ENCODE measurements around the gene KLHL20.
"Not testable (repeated sequence)": the region's sequence is repeated elsewhere in the genome, so short reads cannot be mapped to it uniquely, and the experiment has no call there.

KLHL20 gene, protein sequence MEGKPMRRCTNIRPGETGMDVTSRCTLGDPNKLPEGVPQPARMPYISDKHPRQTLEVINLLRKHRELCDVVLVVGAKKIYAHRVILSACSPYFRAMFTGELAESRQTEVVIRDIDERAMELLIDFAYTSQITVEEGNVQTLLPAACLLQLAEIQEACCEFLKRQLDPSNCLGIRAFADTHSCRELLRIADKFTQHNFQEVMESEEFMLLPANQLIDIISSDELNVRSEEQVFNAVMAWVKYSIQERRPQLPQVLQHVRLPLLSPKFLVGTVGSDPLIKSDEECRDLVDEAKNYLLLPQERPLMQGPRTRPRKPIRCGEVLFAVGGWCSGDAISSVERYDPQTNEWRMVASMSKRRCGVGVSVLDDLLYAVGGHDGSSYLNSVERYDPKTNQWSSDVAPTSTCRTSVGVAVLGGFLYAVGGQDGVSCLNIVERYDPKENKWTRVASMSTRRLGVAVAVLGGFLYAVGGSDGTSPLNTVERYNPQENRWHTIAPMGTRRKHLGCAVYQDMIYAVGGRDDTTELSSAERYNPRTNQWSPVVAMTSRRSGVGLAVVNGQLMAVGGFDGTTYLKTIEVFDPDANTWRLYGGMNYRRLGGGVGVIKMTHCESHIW

GRCh38 chr1:173714759-173715537 is at the start of gene KLHL20:
TSS of gene KLHL20 (plus strand) at chr1:173714981. CDS start at chr1:173716044, 1,063 bp downstream.
- peak; percentile 63 to 71 (median 66) for DNase-seq (ENCODE audit: low read depth in 3 of 3, low spot score in 1 of 3)

- DNase-seq (ENCODE audit: low read depth in 3 of 3, low spot score in 1 of 3) = no peak
Measured at GRCh38 chr1:173666646-173667045, 48.1 kb upstream of the KLHL20 start.

- DNase-seq (ENCODE audit: low read depth in 3 of 3, low spot score in 1 of 3) = no peak
Measured at GRCh38 chr1:173669491-173669941, 45.3 kb upstream of the KLHL20 start, which contains the start of gene ANKRD45. TSS of gene ANKRD45 (minus strand) at chr1:173669851. CDS start at chr1:173659418, 10,433 bp downstream.

DNA sequence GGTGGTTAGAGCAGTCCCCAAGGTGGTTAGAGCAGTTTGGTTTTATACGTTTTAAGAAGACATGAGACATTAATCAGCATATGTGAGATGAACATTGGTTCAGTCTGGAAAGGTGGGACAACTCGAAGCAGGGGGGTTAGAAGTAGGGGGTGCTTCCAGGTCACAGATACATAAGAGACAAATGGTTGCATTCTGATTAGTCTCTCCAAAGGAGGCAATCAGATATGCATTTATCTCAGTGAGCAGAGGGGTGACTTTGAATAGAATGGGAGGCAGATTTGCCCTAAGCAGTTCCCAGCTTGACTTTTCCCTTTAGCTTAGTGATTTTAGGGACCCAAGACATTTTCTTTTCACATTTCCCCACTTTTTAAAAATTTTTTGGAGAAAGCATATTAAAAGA is 40.3 kb upstream of the KLHL20 start:
- DNase-seq (ENCODE audit: low read depth in 3 of 3, low spot score in 1 of 3) = not testable (repeated sequence)

DNA sequence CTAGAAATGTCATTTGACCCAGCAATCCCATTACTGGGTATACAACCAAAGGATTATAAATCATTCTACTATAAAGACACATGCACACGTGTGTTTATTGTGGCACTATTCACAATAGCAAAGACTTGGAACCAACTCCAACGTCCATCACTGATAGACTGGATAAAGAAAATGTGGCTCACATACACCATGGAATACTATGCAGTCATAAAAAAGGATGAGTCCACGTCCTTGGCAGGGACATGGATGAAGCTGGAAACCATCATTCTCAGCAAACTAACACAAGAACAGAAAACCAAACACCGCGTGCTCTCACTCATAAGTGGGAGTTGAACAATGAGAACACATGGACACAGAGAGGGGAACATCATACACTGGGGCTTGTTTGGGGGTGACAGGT is 34.6 kb upstream of the KLHL20 start:
- not testable (repeated sequence) for DNase-seq (ENCODE audit: low read depth in 3 of 3, low spot score in 1 of 3)

DNA sequence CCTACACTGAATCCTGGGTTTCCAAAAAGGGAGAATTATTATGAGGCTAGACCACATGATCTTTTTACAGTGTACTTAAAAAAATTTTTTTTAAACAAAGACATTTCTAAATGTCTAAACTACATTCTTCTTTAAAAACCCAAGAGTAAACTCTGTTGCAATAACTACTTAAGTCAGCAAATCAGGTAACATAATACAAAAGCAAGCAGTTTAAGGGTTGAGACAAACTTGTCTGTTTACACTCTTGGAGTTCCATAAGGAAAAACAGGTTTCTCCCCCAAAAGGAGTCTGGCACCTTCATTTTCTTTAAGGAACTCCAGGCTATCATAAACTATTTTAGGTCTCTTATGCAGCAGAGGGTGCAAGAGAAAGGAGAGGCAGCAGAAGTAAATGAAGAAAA is 32.6 kb upstream of the KLHL20 start:
- no peak for DNase-seq (ENCODE audit: low read depth in 3 of 3, low spot score in 1 of 3)

- DNase-seq (ENCODE audit: low read depth in 3 of 3, low spot score in 1 of 3) = not testable (repeated sequence)
Measured at GRCh38 chr1:173683838-173684237, 30.9 kb upstream of the KLHL20 start.

DNA sequence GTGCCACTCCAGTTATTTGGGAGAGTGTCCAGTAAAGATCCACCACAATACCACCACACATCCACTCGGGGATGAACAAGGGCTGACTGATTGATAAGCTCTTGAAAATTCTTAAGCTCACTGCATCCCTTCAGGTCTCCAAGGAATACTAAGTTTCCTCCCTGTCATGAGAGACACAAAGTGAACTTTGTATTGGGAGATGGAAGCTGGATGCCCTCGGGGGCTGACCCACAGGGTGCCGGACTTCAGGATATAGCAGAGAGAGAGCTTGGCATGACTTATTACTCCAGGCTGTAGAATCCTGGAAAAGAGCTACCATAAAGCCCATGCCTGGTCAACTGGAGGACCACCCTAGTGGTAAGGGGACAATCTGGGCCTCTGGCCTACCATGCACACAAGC is 29.7 kb upstream of the KLHL20 start:
- DNase-seq (ENCODE audit: low read depth in 3 of 3, low spot score in 1 of 3) = not testable (repeated sequence)

- DNase-seq (ENCODE audit: low read depth in 3 of 3, low spot score in 1 of 3) = no peak
Measured at GRCh38 chr1:173688300-173688699, 26.5 kb upstream of the KLHL20 start.

DNA sequence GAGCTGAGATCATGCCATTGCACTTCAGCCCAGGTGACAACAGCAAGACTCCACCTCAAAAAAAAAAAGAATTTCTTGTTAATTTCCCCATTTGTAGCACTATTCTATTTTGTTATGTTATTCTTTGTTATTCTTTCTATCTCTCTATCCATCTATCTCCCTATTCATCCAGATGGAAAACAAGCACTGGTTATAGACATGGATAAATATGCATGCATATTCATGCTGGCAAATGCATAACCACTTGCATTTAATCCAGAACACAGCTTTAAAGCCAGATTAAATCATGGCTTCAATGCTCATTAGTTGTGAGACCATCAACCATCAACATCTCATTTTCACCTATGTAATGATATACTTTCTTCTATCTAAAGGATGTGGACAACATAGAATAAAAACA is 21.5 kb upstream of the KLHL20 start:
- no peak for DNase-seq (ENCODE audit: low read depth in 3 of 3, low spot score in 1 of 3)

DNA sequence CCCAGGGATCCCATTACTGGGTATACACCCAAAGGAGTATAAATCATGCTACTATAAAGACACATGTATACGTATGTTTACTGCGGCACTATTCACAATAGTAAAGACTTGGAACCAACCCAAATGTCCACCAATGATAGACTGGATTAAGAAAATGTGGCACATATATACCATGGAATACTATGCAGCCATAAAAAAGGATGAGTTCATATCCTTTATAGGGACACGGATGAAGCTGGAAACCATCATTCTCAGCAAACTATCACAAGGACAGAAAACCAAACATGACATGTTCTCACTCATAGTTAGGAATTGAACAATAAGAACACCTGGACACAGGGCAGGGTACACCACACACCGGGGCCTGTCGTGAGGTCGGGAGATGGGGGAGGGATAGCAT is 13.5 kb upstream of the KLHL20 start:
- not testable (repeated sequence) for DNase-seq (ENCODE audit: low read depth in 3 of 3, low spot score in 1 of 3)

DNA sequence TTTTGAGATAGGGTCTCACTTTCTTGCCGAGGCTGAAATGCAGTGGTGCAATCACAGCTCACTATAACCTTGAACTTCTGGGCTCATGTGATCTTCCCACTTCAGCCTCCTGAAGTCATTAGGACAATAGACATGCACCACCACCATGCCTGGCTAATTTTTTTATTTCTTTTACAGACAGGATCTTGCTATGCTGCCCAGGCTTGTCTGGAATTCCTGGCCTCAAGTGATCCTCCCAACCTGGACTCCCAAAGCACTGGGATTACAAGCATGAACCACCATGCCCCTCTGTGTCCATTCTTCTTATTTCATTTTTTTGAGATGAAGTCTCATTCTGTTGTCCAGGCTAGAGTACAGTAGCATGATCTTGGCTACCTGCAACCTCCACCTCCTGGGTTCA is 12.0 kb upstream of the KLHL20 start:
- no peak for DNase-seq (ENCODE audit: low read depth in 3 of 3, low spot score in 1 of 3)

DNA sequence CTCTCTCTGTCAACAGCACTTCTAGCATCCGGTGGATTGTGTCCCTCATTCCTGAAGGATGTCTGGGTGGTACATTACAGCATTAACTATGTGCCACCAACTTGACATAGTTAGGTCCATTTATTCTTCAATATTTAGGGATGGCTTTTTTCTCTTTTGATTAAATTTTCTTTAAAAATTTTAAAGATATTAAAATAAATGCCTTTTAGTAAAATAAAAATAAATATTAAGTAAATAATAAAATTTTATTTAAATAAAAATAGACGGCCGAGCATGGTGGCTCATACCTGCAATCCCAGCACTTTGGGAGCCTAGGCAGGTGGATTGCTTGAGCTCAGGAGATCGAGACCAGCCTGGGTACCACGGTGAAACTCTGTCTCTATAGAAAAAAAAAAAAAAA is 9.7 kb upstream of the KLHL20 start:
- no peak for DNase-seq (ENCODE audit: low read depth in 3 of 3, low spot score in 1 of 3)

GRCh38 chr1:173708787-173709186 is 6.0 kb upstream of the KLHL20 start:
- no peak for DNase-seq (ENCODE audit: low read depth in 3 of 3, low spot score in 1 of 3)

DNA sequence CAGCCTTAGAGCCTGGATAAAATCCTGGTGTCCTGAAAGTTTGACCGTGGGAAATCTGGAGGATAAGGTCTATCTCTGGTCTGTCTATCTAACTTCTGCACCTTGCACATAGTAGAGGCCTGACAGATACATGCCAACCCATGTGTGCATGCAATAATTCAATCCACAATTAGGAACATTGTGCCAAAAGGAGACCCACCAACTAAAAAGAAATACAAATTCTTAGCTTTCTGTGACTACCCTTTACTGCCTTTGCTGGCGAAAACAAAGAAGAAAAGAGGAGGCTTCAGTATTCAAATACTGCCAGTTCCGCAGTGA is 381 bp upstream of the KLHL20 start:
- no peak for DNase-seq (ENCODE audit: low read depth in 3 of 3, low spot score in 1 of 3)

DNA sequence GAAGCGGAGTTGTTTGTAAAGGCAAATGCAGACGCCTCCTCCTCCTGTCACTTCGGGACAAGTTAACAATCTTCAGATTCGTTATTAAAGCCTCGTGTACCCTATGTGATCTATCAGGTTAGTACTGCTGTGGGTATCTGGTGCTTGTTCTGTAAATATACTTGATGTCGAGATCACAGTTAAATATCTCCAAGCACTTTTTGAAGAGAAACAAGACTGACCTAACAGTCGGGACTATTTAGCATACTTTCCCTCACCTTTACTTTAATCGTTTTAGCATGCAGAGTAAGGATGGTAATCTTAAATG is 710 bp downstream of the KLHL20 start:
- no peak for DNase-seq (ENCODE audit: low read depth in 3 of 3, low spot score in 1 of 3)

DNA sequence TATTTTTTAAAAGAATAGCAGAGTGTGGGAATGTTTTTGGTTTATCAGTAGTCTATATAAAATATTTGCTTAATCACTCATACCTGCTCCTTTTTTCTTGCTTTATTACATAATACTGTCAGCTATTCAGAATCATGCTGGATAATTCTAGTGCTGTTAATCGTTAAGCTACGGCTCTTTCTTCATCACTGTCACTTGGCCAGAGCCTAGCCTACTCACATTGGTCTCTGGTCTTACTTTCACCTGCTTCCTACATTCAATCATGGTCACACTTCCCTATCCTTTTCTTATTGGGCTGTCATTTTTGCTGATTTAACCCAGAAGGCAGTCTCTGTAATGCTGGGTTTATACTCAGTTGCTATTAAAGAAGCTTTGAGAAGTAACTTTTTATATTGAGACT is 2.5 kb downstream of the KLHL20 start:
- DNase-seq (ENCODE audit: low read depth in 3 of 3, low spot score in 1 of 3) = no peak

DNA sequence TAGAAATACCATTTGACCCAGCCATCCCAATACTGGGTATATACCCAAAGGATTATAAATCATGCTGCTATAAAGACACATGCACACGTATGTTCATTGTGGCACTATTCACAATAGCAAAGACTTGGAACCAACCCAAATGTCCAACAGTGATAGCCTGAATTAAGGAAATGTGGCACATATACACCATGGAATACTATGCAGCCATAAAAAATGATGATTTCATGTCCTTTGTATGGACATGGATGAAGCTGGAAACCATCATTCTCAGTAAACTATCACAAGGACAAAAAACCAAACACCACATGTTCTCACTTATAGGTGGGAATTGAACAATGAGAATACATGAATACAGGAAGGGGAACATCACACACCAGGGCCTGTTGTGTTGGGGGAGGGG is 16.6 kb downstream of the KLHL20 start:
- not testable (repeated sequence) for DNase-seq (ENCODE audit: low read depth in 3 of 3, low spot score in 1 of 3)

DNA sequence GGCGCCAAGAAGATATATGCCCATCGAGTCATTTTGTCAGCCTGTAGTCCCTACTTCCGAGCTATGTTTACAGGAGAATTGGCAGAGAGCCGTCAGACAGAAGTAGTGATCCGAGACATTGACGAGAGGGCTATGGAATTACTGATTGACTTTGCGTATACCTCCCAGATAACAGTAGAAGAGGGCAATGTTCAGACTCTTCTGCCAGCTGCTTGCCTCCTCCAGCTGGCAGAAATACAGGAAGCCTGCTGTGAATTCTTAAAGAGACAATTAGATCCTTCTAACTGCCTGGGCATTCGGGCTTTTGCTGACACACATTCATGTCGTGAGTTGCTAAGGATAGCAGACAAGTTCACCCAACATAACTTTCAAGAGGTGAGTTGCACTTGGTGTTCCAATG is 19.1 kb downstream of the KLHL20 start:
- no peak for DNase-seq (ENCODE audit: low read depth in 3 of 3, low spot score in 1 of 3)

GRCh38 chr1:173736104-173736503 is 21.3 kb downstream of the KLHL20 start:
- not testable (repeated sequence) for DNase-seq (ENCODE audit: low read depth in 3 of 3, low spot score in 1 of 3)

- no peak for DNase-seq (ENCODE audit: low read depth in 3 of 3, low spot score in 1 of 3)
Measured at GRCh38 chr1:173742203-173742886, 27.6 kb downstream of the KLHL20 start.

Data from stimulated activated CD4-positive, alpha-beta T cell treated with anti-CD3 and anti-CD28 coated beads, TNF-alpha, amount 100 ng/mL, for 1 hour (primary cell).